NCI-H128 (cell line): Measurements from ENCODE around the gene ADAMTS13.
A peak's percentile ranks its signal among the peaks of the same experiment; 100 is the strongest.
"Not testable (repeated sequence)": the region's sequence is repeated elsewhere in the genome, so short reads cannot be mapped to it uniquely, and the experiment has no call there.

Experiments
- DNase-seq: peaks from one replicate; lab custom pipeline; 2025; ENCODE audit not compliant: unreplicated experiment; lab: John Stamatoyannopoulos, UW

Gene ADAMTS13

GRCh38 chr9:133421615-133422542, at the start of gene ADAMTS13:
TSS of gene ADAMTS13 (plus strand) at chr9:133422367. CDS start at chr9:133422444, 77 bp downstream.
- DNase-seq: no peak

- DNase-seq: no peak
Measured at GRCh38 chr9:133374612-133375115, 47.5 kb upstream of the ADAMTS13 start.

GRCh38 chr9:133375116-133375723, 46.9 kb upstream of the ADAMTS13 start:
- no peak for DNase-seq

- peak; percentile 94 for DNase-seq
Measured at GRCh38 chr9:133375724-133376654, 46.2 kb upstream of the ADAMTS13 start, which contains the start of the genes STKLD1 and SURF4. TSS of gene STKLD1 (plus strand) at chr9:133376366. CDS start at chr9:133376474, 108 bp downstream. TSS of gene SURF4 (minus strand) at chr9:133376060. CDS start at chr9:133375969, 91 bp downstream.

GRCh38 chr9:133377280-133377679, 44.9 kb upstream of the ADAMTS13 start:
- not testable (repeated sequence) for DNase-seq

GRCh38 chr9:133377721-133378216, 44.4 kb upstream of the ADAMTS13 start:
- no peak for DNase-seq

- no peak for DNase-seq
Measured at GRCh38 chr9:133378408-133378962, 43.7 kb upstream of the ADAMTS13 start.

- DNase-seq: no peak
Measured at GRCh38 chr9:133379153-133380086, 42.7 kb upstream of the ADAMTS13 start.

- DNase-seq: no peak
Measured at GRCh38 chr9:133380734-133381133, 41.4 kb upstream of the ADAMTS13 start.

GRCh38 chr9:133382507-133383141, 39.5 kb upstream of the ADAMTS13 start:
- DNase-seq: no peak

- DNase-seq: no peak
Measured at GRCh38 chr9:133383438-133383837, 38.7 kb upstream of the ADAMTS13 start.

GRCh38 chr9:133384736-133385321, 37.3 kb upstream of the ADAMTS13 start:
- no peak for DNase-seq

- DNase-seq: no peak
Measured at GRCh38 chr9:133385452-133385851, 36.7 kb upstream of the ADAMTS13 start.

GRCh38 chr9:133386338-133386737, 35.8 kb upstream of the ADAMTS13 start:
- no peak for DNase-seq

GRCh38 chr9:133387680-133388079, 34.5 kb upstream of the ADAMTS13 start:
- DNase-seq: no peak

- DNase-seq: no peak
Measured at GRCh38 chr9:133389025-133389557, 33.1 kb upstream of the ADAMTS13 start.

GRCh38 chr9:133389562-133389961, 32.6 kb upstream of the ADAMTS13 start:
- no peak for DNase-seq

- no peak for DNase-seq
Measured at GRCh38 chr9:133390713-133391112, 31.5 kb upstream of the ADAMTS13 start.
